SKM-1 (cell line): ENCODE results near the gene UNC5B.
"Not testable (repeated sequence)": the region's sequence is repeated elsewhere in the genome, so short reads cannot be mapped to it uniquely, and the experiment has no call there.

Experiments used
- DNase-seq: peaks from one replicate; lab custom pipeline; 2025; ENCODE audit not compliant: unreplicated experiment; lab: John Stamatoyannopoulos, UW

UNC5B gene

DNA sequence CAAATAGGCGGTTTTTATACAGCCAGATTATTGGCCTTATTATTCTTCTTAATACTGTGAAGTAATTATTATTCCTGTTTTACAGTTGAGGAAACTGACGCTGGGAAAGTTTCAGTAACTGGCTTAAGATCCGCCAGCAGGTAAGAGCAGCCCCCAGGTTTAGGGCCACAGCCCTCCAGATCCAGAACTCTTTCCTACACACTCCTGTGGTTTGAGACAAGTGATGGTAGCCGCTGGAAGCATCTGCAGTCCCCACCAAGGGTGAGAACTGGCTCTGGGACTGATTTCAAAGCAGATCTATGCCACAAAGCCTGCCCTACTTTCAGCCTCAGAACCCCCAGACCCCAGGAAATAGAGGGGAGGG is 3.0 kb upstream of the UNC5B start:
- no peak for DNase-seq

DNA sequence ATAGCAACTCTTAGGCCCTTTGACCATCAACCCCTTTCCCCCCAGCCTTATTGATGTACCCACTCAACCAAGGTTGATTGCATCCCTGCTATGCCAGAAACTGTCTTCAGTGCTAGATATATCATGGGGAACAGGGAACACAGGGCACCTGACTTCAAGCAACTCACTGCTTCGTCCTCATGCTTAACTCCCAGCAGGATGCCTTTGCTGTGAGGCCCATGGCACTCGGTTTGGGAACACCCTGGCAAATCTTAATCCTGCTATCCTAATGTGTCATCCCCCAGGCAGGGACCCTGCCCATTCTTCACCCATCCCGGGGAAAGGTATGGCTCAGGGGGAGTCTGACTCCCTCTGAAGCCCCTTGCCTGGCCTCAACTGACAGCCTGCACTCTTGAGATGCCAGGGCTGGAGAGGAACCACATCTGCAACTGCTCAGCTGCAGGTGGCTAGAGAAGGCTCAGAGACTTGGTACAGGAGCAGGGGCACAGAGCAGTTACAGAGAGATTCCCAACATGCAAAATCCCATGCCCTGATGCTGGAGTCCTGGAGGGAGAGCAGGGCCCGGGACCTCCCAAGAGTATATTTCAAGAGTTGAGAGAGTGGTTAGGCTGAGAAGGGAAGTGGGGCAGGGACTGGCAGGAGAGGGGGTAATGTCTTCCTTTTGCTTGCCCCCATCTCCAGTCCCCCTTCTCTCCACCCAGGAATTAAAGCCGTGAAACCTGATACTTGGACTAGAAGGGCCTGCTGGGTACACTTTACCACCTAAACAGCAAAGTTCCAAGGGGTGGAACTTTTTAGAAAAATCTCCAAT is 2.4 kb upstream of the UNC5B start:
- DNase-seq = no peak

DNA sequence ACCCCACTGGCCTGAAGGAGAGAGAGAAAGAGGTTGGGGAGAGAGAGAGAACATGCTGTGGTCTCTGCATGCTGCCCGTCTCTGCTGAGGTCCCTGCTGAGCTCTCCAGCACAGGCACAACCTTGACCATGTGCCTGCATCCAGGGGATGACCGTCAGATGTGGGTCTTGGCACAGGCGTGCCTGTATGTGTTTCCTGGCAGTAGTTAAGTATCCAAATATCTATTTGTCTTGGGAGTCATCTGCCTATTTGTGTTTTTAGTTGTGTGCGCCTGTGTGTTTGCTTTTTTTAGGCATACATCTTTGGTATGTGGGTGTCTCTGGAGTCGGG is 1.9 kb upstream of the UNC5B start:
- no peak for DNase-seq

DNA sequence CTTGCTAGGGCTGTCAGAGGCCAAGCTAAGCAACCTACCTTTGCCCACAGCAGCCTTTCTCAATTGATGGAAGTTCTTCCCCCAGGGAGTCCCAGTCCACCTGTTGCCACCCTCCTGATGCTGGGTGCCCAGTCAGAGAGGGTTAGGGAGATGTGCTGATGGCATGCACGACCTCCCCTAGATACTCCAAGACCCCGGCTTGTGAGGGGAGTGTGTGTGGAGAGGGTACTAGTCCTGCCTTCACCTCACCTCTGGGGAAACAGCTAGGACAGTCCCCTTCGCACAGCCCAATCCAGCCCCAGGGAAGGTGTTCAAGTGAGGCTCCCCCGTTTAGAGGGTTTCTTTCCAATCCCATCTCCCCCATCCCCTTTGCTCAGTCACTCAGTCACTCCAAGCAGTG is 1.3 kb upstream of the UNC5B start:
- no peak for DNase-seq

DNA sequence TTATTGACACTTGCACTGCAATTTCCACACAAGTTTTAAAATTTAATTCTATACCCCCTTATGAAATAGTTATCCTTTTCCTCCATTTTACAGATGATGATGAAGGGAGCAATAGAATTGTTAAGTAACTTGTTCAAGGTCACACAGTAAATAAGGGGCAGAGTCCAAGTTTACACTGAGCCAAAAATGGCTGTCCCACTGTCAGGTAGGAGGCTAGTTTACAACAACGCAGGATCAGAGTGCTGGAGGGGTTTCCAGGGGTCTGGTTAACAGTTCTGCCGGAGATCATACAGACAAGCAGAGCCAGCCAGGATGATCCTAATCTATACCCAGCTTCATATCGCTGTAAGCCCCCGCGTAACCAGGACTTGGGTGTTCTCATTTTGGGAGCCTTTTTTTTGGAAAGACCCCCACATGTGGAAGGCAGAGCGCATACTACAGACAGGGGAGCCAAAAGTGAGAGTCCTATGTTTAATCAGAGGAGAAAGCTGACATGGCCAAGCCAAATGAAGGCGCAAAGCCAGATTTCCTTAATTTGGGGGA is 524 bp upstream of the UNC5B start:
- DNase-seq = no peak

DNA sequence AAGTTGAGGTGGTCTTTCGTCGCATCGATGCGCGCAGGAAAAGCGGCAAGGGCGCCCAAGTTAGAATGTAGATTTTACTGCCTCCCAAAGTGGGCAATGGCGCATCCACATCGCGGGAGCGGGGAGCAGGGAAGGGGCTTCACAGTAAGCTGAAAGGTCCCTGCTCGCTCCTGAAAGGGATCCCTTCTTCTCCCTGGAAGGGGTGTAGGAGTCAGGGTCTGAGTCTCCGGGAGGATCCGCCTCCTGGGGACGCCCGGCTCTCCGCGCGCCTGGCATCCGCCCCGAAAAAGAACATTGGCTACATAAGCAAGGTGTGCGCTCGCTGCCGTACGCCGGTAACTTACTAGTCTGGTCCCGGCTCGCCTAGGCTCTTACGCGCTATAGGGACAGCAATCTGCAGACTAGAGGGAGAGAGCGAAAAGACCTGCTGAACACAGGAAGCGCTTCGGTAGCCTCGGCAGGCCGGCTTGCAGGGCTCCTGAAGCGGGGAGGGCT is 804 bp downstream of the UNC5B start:
- DNase-seq = no peak

DNA sequence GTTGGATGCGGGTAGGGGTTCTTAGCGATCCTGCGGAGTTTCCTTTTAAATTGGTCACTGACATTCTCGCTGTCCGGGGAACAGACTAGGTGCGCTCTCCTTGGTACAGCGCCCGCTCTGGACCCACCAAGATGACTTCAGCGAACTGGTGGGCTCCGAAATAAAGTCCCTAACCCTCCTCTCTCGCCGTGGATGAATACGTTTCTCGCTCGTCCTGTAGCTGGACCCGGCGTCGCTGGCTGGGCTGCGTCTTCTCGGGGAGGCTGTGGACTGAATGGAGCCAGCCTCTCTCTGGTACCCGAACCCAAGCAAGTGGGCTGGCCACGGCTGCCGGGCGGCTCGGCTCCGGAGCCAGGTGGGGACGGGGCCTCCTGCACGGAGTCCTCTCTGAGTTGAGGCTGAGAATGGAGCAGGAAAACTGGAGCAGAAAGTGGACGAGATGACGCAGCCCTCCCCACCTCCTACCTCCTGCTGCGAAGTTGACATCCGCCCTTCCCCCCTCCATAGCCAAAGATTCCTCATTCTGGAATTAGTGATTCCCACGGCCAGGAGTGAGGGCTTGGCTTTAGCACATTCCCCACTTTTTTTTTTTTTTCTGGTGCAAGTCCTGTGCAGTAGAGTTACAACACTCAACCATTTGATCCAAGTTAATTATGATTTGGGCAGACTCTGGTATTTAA is 1.5 kb downstream of the UNC5B start:
- DNase-seq = no peak

DNA sequence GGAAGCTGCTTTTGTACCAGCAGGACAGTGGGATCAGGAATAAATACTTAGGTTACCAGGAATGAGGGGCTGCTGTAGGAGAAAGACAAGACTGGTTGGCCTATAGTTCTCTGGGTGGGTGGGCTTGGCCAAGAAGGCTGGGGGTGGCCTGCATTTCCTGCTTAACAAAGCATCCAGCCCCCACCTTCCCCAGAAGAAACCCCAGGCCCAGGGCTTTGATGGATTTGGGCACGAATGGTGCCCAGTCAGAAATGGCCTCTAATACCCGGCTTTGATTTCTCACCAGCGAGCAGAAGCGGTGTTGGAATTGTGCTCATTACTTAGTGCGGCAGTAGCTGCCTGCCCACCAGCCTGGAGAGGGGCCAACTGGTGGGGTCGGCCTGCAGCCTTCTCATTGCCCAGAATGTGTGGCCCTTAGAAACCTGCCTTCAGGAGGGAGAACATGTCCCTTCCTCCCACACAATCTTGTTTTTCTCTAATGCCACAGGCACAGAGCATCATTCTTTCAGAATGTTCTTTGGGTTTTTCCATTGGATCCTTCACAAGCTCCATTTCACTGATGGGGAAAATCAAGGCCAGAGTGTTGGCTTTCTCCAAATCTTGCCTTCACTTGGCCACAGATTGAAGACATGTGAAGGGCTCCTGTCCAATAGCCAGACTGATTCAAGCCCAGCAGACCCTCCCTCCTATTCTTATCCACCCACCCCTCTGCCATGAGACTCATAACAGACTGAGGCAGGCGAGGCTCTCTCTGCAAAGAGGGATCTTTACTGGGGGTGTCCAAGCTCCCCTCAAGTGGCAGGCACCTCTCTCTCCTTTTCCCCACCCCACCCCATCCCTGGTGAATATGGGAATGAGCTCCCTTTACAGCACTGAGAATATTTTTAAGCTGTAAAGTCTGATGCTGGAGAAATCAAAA is 2.5 kb downstream of the UNC5B start:
- DNase-seq = no peak

DNA sequence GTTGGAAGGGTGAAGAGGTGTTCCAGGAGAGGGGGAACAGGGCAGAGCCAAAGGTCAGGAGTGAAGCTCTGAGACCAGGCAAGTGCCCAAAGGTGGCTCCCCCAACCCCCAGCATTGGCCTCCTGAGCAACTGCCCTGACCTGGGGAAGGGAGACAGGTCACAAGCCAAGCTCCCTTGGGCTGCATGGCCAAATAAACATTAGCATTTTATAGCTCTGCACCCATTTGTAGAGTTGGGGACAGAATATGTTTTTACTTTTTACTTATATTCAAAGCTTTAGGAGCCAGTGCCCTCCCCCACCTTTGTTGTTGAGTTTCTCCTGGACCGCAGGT is 4.0 kb downstream of the UNC5B start:
- no peak for DNase-seq

DNA sequence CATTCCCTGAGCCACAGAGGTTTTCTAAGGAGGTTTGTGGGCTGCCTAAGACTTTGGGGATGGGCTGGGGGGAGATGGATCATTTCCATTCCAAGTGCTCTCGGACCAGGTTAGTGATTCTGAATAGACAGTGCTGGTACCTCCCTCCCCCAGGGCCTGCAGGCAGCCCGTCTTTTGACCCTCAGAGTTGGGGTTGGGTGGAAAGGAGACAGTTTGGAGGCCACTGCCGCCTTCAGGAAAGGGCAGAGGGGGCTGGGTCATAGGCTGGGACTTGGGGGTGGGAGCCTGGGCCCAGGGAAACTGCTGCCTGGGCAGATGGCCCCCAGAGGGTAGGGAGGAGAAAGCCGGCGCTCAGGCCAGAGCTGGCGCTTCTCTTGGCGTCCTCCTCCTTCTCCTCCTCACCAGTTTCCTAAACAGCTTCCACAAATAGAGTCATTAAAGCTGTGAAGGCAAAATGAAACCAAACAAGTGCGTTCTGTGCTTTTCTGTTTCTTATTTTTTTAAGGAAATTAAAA is 4.4 kb downstream of the UNC5B start:
- DNase-seq = no peak

DNA sequence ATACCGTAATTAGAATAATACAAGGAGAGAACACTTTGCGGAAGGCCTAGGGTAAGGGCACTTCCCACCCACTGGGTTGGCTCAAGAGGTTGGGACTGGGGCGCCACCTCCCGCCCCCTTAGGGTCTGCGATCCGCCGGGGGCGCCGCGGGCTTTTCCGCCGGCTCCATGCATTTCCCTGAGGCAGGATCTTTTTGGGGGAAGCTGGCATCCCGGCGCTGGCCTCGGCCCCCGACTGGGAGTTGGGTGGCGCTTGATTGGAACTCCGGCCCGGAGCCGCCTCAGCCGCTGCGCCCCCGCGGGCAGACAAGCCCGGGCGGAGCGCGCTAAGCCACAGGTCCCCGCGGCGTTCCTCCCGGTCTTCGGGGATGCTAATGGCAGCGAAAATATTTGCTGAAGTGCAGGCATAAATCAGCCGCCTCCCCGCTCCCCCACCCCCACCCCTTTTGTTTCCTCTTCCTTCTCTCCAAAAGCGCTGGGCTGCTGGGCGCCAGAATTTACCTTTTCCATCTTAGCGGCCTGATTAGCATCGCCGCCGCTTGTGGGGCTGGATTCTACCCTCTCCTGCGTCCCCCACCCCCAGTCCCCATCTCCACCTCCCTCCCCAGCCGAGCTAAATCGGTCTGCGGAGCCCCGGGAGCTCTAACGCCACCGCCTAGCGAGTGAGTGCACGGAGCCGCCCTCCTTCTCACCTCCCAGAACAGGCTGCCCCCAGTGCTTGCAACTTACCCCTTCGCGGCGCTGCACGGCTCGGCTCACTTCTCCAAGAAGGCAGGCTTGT is 5.1 kb downstream of the UNC5B start:
- no peak for DNase-seq

DNA sequence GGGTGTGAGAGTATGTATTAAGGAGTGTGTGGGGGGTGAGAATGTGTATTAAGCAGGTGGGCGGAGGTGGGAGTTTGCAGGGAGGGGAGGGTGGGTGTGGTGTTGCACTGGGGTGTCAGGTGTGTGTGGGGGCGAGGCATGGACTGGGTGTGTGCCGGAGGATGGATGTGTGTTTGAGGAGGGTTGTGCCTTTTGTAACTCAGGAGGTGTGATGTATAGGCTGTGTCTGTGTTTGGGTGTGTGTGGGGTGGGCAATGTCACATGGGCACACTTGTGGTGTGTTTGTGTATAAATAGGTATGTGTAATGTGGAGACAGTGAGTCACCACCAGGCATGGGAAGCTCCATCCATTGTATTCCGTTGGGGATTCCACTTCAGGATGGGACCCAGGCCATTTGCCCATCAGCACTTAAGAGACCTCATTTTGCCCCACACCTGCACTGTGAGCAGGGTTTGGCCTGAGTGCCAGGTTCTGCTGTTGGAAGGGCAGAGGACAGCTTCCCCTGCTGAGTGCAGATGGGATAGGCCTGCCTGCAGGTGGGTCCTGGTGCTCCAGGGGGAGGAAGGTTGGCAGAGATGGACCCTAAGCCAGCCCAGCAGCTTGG is 5.8 kb downstream of the UNC5B start:
- DNase-seq = no peak

DNA sequence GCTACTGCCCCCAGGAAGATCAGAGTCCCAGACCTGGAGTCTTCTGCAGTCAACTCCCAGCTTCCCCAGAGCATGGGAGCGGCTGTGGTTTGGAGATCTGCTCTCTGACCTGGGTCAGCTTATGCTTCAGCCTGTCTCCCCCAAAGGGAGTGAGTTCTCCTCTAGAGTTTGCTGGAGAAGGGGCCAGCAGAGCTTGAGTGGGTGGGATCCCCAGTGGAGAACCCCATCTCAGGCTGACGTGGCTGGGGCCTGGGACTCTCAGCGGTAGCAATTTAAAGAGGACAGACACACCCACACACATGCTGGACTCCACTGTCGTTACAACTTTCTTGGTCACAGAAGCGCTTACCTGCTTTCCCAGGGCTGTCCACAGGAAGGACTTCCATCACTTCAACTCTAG is 6.3 kb downstream of the UNC5B start:
- no peak for DNase-seq

DNA sequence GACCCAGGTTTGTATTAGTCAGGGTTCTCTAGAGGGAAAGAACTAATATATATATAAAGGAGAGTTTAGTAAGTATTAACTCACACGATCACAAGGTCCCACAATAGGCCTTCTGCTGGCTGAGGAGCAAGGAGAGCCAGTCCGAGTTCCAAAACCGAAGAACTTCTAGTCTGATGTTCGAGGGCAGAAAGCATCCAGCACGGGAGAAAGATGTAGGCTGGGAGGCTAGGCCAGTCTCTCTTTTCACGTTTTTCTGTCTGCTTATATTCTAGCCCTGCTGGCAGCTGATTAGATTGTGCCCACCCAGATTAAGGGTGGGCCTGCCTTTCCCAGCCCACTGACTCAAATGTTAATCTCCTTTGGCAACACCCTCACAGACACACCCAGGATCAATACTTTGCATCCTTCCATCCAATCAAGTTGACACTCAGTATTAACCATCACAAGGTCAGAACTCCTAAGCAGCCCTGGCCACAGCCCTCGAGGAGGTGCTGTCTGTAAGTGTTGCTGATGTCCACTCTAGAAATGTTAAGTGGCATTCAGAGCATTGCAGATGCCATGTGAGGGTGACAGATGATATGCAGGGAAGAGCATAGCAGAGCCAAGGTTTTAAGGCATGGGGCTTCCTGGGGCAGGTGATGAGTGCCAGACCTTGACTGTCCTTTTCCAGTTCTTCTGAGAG is 7.0 kb downstream of the UNC5B start:
- DNase-seq = not testable (repeated sequence)

DNA sequence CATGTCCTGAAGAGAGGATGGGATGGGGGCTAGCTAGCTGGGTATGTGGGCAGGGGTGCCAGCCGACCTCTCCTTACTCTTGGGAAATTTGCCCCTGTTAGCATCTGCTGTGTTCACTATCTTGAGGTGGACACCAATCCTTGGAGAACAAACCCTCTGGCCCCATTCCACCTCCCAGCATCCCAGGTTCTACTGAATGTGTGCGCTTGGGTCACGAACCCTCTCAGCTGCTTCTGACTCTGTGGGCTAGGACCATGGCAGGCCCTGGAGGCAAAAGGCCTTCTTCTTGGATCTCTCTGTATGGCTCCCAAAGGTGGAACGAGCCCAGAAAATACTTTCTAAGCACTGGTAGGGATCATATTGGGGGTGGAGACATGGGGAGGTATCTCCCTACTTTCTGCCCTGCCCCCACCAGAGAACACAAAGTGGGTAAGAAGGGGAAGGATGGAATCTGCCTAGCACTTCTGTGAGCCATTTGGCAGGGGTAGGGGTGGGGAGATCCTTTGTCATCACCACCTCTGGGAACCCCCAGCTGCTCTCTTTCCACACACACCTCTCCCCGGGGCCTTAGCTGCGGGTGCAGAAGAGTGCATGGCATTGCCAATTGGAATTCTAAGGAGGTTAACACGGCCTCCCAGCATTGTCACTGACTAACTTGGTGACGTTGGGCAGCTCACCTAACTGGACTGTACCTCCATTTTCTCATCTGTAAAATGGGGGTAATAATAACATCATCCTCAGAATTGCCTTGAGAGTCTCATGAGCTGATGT is 7.7 kb downstream of the UNC5B start:
- DNase-seq = no peak

DNA sequence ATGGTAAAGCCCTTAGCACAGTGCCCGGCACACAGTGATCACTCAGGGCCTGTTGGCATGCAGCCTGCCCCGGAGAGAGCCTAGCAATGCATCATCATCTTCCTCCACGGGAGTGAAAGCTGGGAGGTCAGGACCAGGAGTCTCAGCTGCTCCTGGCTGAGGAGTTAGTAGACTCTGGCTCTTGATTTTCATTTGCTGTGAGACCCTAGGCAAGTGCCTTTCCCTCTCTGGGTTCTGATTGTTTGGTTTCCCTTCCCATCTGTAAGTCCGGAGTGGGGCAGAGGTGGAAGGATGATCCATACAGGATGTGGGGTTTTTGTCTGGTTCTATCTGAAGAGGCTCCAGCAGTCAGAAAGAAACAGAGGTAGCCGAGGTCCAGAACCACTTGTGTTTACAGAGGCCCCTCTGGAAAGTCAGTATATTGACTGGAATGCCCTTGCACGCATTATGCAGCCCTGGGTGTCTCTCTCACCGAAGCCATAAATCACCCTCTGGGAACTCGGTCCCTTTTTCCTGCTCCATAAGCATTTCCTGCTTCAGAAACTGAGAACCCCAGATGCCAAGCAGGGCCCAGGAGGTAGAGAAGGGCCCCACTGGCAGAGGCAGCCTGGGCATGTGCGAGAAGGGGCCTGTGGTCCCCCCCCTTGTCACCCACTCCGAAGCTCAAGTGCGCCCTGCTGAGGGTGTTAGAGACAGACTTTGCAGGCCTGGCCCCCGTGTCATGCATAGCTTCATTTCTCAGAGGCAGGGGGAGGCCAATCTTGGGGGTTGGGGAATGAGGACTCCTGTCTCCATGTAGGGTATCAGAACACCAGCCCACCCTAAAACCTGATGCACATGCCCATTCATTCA is 8.5 kb downstream of the UNC5B start:
- DNase-seq = no peak

DNA sequence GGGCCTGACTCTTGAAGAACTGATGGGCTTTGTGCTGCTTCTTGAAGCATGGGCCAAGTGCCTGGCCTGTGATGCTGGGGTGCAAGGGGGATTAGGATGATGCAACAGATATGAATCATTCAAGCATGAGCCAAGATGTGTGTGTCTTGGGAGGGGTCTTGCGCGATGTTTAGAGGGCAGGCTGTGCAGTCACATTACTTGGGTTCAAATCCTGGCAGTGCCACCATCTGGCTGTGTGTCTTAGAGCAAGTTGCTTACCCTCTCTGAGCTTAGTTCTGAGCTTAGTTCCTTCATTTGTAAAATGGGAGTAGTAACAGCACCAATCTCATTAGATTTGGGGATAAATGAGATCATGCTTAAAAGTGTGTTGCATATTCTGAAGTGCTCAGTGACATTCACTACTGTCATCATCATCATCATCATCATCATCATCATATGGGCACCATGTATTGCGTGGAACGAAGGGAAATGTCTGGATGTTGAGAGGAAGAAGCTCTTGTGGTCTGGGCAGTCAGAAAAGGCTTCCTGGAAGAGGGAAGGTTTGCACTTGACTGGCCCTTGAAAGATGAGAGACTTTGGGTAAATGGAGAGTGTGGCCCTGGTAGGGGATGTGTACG is 9.3 kb downstream of the UNC5B start:
- no peak for DNase-seq
